SK-N-SH (cell line): ENCODE data around the gene ACACB. TPM values are rescaled to one million over a fixed set of nuclear protein-coding genes. Genes with fewer than 3 reads are reported as not detected.
"Not testable (repeated sequence)": the region's sequence is repeated elsewhere in the genome, so short reads cannot be mapped to it uniquely, and the experiment has no call there.

ENCODE experiments used
- CTCF ChIA-PET: fragments of 300-600, 350-600 bp; formaldehyde crosslinking; extraction: SDS; loops from one replicate; lab custom pipeline; 2021; lab: Yijun Ruan, JAX
- POLR2A ChIA-PET: fragments of 350-600 bp; sonication (Branson Sonifier 250); formaldehyde crosslinking; extraction: SDS; loops from one replicate; lab custom pipeline; 2020; ENCODE audit warnings: antibody characterized with exemption, inconsistent platforms; lab: Yijun Ruan, JAX
- DNase-seq: peaks from one replicate; pipeline ENCODE4 v3.0.0; 2012
- H2AFZ ChIP-seq: fragments of 200-600 bp; sonication (generic); 2 replicates; pipeline ENCODE4 v1.8.1; 2016; ENCODE audit warnings: antibody characterized with exemption, mild to moderate bottlenecking, low read depth
- H3F3A ChIP-seq: fragments of 200-600 bp; sonication (generic); replicated peaks from 2 replicates; pipeline ENCODE3; 2016; ENCODE audit warnings: antibody characterized with exemption, mild to moderate bottlenecking; ENCODE audit not compliant: insufficient read depth
- H3K27ac ChIP-seq, 2 experiments: fragments of 200-500 bp in 1 of 2; fragments of 200-600 bp in 1 of 2; sonication (Bioruptor generic) in 1 of 2; sonication (generic), shearing (Covaris generic) in 1 of 2; 2 replicates each; pipeline versions ENCODE4 v1.5.1 to v1.6.1; 2014 to 2016; ENCODE audit warnings: low read depth in 2 of 2, inconsistent platforms in 1 of 2, low read length in 1 of 2, mild to moderate bottlenecking in 1 of 2, mixed read lengths in 1 of 2
- H3K27me3 ChIP-seq: fragments of 200-600 bp; sonication (generic), shearing (Covaris generic); 2 replicates; pipeline ENCODE4 v1.6.1; 2016; ENCODE audit warnings: mixed run types; ENCODE audit not compliant: insufficient read depth
- H3K36me3 ChIP-seq, 2 experiments: fragments of 200-500 bp in 1 of 2; fragments of 200-600 bp in 1 of 2; sonication (Bioruptor generic) in 1 of 2; sonication (generic) in 1 of 2; replicated peaks in 1 of 2; 2 replicates each; pipeline versions ENCODE3 to v1.5.1; 2014 to 2016; ENCODE audit warnings: low read length in 1 of 2, mild to moderate bottlenecking in 1 of 2; ENCODE audit not compliant: insufficient read depth in 2 of 2, control insufficient read depth in 1 of 2
- H3K4me1 ChIP-seq, 2 experiments: fragments of 200-500 bp in 1 of 2; fragments of 200-600 bp in 1 of 2; sonication (Bioruptor generic) in 1 of 2; sonication (generic), shearing (Covaris generic) in 1 of 2; 2 replicates each; pipeline versions ENCODE4 v1.5.1 to v1.6.1; 2014 to 2016; ENCODE audit warnings: low read depth in 1 of 2, low read length in 1 of 2, mixed run types in 1 of 2; ENCODE audit not compliant: insufficient read depth in 2 of 2, control insufficient read depth in 1 of 2
- H3K4me2 ChIP-seq: fragments of 200-600 bp; sonication (generic), shearing (Covaris generic); 2 replicates; pipeline ENCODE4 v1.6.1; 2017; ENCODE audit warnings: mixed run types
- H3K4me3 ChIP-seq, 2 experiments: fragments of 200-500 bp in 1 of 2; fragments of 200-600 bp in 1 of 2; sonication (Bioruptor generic) in 1 of 2; sonication (generic), shearing (Covaris generic) in 1 of 2; 2 replicates each; pipeline versions ENCODE4 v1.5.1 to v1.8.1; 2014 to 2016; ENCODE audit warnings: low read depth in 2 of 2, inconsistent platforms in 1 of 2, low read length in 1 of 2, mild to moderate bottlenecking in 1 of 2, mixed read lengths in 1 of 2, moderate library complexity in 1 of 2
- H3K79me2 ChIP-seq: fragments of 200-600 bp; sonication (generic); 2 replicates; pipeline ENCODE4 v1.8.1; 2017; ENCODE audit warnings: mild to moderate bottlenecking; ENCODE audit not compliant: insufficient read depth
- H3K9ac ChIP-seq: fragments of 200-600 bp; sonication (generic); 2 replicates; pipeline ENCODE4 v1.6.1; 2017; ENCODE audit warnings: mixed run types
- H3K9me2 ChIP-seq: fragments of 200-600 bp; sonication (generic); 2 replicates; pipeline ENCODE4 v1.6.1; 2017; ENCODE audit warnings: mixed run types
- H3K9me3 ChIP-seq: fragments of 200-600 bp; sonication (generic); 2 replicates; pipeline ENCODE4 v1.6.1; 2017; ENCODE audit warnings: mixed run types, mild to moderate bottlenecking, moderate library complexity
- H4K20me1 ChIP-seq: fragments of 200-600 bp; sonication (generic); 2 replicates; pipeline ENCODE4 v1.6.1; 2017; ENCODE audit warnings: mild to moderate bottlenecking, mixed run types; ENCODE audit not compliant: insufficient read depth
- EZH2phosphoT487 ChIP-seq: fragments of 200-600 bp; sonication (generic); IDR thresholded peaks from 2 replicates; pipeline ENCODE4 v1.6.1; 2017; ENCODE audit warnings: low read depth, mixed run types, mild to moderate bottlenecking, antibody characterized with exemption, moderate library complexity, borderline replicate concordance
- MEF2A ChIP-seq: IDR thresholded peaks from 2 replicates; pipeline ENCODE4 v1.4.0; 2012; ENCODE audit warnings: low read depth, borderline replicate concordance
- NFIC ChIP-seq: IDR thresholded peaks from 2 replicates; pipeline ENCODE4 v1.4.0; 2012; ENCODE audit warnings: borderline replicate concordance
- RCOR1 ChIP-seq: fragments of 150-350 bp; IDR thresholded peaks from 2 replicates; pipeline ENCODE4 v1.6.1; 2017; ENCODE audit warnings: antibody characterized with exemption, low read length
- SMC3 ChIP-seq: IDR thresholded peaks from 2 replicates; pipeline ENCODE4 v1.6.1; 2012; ENCODE audit warnings: low read depth, low read length, improper control_type of control experiment
- WGBS: methylation state at CpG from one replicate; pipeline ENCODE4 v1.1.6; 2017; ENCODE audit warnings: low lambda C conversion rate; 5-methylcytosine and 5-hydroxymethylcytosine counted together
- polyA plus RNA-seq, 3 experiments: library from polyadenylated mRNA; depleted of rRNA; stranded (reverse); fragments of >200 nt; gene quantifications; 2 replicates each; pipeline ENCODE4 v1.2.3, GENCODE V29; 2012
- TF ChIP-seq, protein P1 (sequence below): IDR thresholded peaks from 2 replicates; pipeline ENCODE4 v1.4.0; 2012; ENCODE audit warnings: low read depth, borderline replicate concordance
- TF ChIP-seq, protein P2 (sequence below): IDR thresholded peaks from 2 replicates; pipeline ENCODE4 v1.6.1; 2012; ENCODE audit warnings: mild to moderate bottlenecking, low read depth, low read length, moderate library complexity
- TF ChIP-seq, protein P3 (sequence below): IDR thresholded peaks from 2 replicates; pipeline ENCODE4; 2012

Gene ACACB
- polyA plus RNA-seq, 1 of the 3 experiments (the other 2 are of a cell fraction): 6.1 TPM

DNA sequence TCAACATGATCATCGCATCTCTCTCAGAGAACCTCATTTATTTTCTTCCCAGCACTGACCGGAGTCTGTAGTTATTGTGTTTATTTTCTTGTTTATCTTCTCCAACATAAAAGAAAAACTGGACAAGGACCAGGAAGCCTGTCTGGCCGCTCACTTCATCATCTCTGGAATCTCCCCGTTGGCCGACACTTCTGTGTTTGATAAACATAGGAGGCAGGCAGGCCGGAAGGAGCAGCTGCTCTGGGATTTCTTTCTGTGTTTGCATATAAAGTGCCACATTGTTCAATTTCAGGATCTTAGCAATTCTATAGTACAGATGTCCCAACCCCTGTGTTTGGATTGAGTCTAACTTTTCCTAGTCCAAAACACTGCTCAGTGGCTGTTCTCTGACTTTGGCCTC is 53.3 kb downstream of the ACACB start (continued):
- TF ChIP-seq, protein P1, sequence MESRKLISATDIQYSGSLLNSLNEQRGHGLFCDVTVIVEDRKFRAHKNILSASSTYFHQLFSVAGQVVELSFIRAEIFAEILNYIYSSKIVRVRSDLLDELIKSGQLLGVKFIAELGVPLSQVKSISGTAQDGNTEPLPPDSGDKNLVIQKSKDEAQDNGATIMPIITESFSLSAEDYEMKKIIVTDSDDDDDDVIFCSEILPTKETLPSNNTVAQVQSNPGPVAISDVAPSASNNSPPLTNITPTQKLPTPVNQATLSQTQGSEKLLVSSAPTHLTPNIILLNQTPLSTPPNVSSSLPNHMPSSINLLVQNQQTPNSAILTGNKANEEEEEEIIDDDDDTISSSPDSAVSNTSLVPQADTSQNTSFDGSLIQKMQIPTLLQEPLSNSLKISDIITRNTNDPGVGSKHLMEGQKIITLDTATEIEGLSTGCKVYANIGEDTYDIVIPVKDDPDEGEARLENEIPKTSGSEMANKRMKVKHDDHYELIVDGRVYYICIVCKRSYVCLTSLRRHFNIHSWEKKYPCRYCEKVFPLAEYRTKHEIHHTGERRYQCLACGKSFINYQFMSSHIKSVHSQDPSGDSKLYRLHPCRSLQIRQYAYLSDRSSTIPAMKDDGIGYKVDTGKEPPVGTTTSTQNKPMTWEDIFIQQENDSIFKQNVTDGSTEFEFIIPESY: no peak

DNA sequence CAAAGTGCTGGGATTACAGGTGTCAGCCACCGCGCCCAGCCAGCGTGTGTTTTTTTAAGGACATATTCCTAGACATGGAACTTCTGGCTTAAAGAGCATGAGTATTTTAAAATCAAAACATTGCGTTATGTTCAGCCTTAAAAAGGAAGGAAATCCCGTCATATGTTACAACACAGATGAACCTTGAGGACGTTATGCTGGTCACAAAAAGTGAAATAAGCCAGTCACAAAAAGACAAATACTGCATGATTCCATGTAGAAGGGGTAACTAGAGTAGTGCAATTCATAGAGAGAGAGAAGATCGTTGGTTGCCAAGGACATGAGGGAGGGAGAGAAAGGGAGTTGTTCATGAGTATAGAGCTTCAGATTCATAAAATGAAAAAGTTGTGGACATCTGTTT is 53.9 kb downstream of the ACACB start:
- Histone ChIP-seq H3K9ac (no peak overlapping the region), H3K9me2 (no peaks in the 10 kb centered on the region), H3K27ac (no peak overlapping the region), H2AFZ (no peak overlapping the region), H3K27me3 (no peaks in the 10 kb centered on the region), H3F3A (no peaks in the 10 kb centered on the region), H3K36me3 (peaks cover 11 to 28% of the 10 kb centered on the region in 2 experiments), H3K4me2 (no peak overlapping the region), H3K79me2 (no peaks in the 10 kb centered on the region), H3K4me3 (no peak overlapping the region), H4K20me1 (no peaks in the 10 kb centered on the region), H3K9me3 (no peaks in the 10 kb centered on the region), H3K4me1 (no peaks in the 10 kb centered on the region)
- TF ChIP-seq NFIC (no peak), RCOR1 (no peak), EZH2phosphoT487 (no peak), MEF2A (no peak), SMC3 (no peak)
- TF ChIP-seq, protein P2, sequence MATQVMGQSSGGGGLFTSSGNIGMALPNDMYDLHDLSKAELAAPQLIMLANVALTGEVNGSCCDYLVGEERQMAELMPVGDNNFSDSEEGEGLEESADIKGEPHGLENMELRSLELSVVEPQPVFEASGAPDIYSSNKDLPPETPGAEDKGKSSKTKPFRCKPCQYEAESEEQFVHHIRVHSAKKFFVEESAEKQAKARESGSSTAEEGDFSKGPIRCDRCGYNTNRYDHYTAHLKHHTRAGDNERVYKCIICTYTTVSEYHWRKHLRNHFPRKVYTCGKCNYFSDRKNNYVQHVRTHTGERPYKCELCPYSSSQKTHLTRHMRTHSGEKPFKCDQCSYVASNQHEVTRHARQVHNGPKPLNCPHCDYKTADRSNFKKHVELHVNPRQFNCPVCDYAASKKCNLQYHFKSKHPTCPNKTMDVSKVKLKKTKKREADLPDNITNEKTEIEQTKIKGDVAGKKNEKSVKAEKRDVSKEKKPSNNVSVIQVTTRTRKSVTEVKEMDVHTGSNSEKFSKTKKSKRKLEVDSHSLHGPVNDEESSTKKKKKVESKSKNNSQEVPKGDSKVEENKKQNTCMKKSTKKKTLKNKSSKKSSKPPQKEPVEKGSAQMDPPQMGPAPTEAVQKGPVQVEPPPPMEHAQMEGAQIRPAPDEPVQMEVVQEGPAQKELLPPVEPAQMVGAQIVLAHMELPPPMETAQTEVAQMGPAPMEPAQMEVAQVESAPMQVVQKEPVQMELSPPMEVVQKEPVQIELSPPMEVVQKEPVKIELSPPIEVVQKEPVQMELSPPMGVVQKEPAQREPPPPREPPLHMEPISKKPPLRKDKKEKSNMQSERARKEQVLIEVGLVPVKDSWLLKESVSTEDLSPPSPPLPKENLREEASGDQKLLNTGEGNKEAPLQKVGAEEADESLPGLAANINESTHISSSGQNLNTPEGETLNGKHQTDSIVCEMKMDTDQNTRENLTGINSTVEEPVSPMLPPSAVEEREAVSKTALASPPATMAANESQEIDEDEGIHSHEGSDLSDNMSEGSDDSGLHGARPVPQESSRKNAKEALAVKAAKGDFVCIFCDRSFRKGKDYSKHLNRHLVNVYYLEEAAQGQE: no peak
- TF ChIP-seq, protein P3, sequence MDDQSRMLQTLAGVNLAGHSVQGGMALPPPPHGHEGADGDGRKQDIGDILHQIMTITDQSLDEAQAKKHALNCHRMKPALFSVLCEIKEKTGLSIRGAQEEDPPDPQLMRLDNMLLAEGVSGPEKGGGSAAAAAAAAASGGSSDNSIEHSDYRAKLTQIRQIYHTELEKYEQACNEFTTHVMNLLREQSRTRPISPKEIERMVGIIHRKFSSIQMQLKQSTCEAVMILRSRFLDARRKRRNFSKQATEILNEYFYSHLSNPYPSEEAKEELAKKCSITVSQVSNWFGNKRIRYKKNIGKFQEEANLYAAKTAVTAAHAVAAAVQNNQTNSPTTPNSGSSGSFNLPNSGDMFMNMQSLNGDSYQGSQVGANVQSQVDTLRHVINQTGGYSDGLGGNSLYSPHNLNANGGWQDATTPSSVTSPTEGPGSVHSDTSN: no peak
- ChIA-PET CTCF (no interaction called here), POLR2A (no interaction called here)
- 97% methylated on average over 7 of the region's 7 CpGs for WGBS
- DNase-seq: no peak

DNA sequence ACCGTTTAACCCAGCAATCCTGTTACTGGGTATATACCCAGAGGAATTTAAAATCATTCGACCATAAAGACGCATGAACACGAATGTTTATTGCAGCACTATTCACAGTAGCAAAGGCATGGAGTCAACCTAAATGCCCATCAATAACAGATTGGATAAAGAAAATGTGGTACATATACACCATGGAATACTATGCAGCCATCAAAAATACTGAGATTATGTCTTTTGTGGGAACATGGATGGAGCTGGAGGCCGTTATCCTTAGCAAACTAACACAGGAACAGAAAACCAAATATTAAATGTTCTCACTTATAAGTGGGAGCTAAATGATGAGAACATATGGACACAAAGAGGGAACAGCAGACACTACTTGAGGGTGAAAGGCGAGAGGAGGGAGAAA is 56.4 kb downstream of the ACACB start:
- WGBS: 96% methylated on average over 6 of the region's 6 CpGs
- H3K4me3 ChIP-seq, H3K9ac ChIP-seq, POLR2A ChIA-PET, H2AFZ ChIP-seq, H3K27me3 ChIP-seq, H3K9me3 ChIP-seq, DNase-seq, H3F3A ChIP-seq, H3K4me2 ChIP-seq, H3K4me1 ChIP-seq, H4K20me1 ChIP-seq, H3K79me2 ChIP-seq, H3K9me2 ChIP-seq, H3K27ac ChIP-seq: not testable (repeated sequence)
- H3K36me3 ChIP-seq: peaks cover 11 to 28% of the 10 kb centered on the region in 2 experiments
- CTCF ChIA-PET: interaction anchor here (1.4 kb wide), 1 partner anchor 221 kb away, joined by 3 read pairs; no protein-coding TSS in a partner anchor
